ENCODE data around the gene PTPN18.

DNA sequence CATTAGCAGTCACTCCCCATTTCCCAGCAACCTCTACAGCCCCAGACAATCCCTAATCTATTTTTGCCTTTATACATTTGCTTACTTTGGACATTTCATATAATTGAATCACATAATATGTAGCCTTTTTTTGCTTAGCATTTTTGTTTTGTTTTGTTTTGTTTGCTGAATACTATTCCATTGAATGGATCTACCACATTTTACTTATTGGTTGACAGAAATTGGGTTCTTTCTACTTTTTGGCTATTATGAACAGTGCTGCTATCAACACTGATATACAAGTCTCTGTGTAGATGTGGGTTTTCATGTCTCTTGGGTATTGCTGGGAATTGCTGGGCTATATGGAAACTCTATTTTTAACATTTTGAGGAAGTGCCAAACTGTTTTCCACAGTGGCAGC lies 7.6 kb downstream of the PTPN18 start:
- TF ChIP-seq NR2C2 (CRISPR knock-in tag; IDR thresholded peaks at IDR 0.05) (no peak), ZNF281 (CRISPR knock-in tag; IDR thresholded peaks at IDR 0.05) (no peak), IRF2 (CRISPR knock-in tag; IDR thresholded peaks at IDR 0.05; ENCODE audit: borderline replicate concordance, low read depth) (no peak)
